ENCODE data around the gene FMN1.

FMN1 gene

DNA sequence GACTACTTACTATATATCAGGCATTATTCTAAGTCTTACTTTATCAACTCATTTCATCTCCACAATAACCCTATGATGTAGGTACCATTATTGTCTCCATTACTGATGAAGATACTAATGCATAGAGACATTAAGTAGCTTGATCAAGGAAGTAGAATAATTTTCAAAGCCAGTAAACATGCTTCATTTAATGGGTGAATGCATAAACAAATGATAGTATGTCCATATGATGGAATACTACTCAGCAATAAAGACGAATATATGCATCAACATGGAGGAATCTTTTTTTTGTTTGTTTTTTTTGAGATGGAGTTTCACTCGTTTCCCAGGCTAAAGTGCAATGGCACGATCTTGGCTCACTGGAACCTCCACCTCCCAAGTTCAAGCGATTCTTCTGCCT lies 184.9 kb downstream of the FMN1 start:
- DNase-seq = no peak

DNA sequence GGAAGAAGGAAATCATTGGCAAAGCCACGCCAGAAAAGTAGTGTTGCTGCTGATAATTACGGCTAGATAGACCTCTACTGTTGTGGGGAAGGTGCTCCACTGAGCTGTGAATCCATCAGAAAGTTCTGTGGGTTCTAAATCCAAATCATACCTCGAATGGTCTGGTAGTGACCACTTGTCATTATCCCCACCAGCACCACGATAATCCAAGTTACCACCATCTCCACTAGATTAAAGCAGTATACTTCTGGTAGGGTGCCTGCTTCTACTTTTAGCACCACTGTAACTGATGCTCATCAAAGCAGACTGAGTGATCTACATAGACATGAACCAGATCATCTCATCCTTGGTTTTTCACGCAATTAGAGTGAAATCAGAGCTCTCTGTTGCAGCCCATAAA lies 185.5 kb downstream of the FMN1 start:
- no peak for DNase-seq

- DNase-seq = peak; percentile 79
Measured at GRCh38 chr15:33008284-33008995, 186.1 kb downstream of the FMN1 start.

DNA sequence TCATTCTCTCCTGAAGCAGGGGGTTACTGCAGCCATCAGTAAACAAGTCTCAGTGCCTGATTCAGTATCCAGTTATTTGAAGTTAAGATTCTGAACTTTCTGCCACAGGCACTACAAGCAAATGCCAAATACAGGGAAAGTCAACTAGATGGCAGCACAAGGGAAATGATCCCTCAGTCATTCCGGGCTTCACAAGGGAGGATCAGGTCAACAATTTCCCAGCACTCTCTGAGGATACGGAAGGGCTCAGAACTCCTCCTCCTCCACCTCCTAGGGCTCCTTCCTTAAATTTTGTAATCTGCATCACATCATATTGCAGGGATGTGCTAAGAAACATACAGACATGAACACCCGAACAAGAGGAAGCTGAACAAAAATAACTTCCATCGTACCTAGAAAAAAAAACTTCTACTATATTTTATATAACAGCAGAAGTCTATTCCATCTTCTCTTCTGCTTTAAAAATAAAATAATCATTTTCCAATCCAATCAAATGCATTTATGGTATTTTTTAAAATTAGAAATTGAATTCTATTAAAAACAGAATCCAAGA lies 187.1 kb downstream of the FMN1 start:
- peak; percentile 67 for DNase-seq

- no peak for DNase-seq
Measured at GRCh38 chr15:33005582-33005981, 188.9 kb downstream of the FMN1 start.

GRCh38 chr15:33001926-33002325 lies 192.6 kb downstream of the FMN1 start:
- peak; percentile 59 for DNase-seq

GRCh38 chr15:32998979-32999672 lies 195.4 kb downstream of the FMN1 start:
- peak; percentile 52 for DNase-seq

- DNase-seq = no peak
Measured at GRCh38 chr15:32998182-32998581, 196.3 kb downstream of the FMN1 start.

GRCh38 chr15:32994810-32995424 lies 199.6 kb downstream of the FMN1 start:
- peak; percentile 75 for DNase-seq

GRCh38 chr15:32993285-32993684 lies 201.2 kb downstream of the FMN1 start:
- peak; percentile 51 for DNase-seq

- no peak for DNase-seq
Measured at GRCh38 chr15:32991619-32992111, 202.8 kb downstream of the FMN1 start.

DNA sequence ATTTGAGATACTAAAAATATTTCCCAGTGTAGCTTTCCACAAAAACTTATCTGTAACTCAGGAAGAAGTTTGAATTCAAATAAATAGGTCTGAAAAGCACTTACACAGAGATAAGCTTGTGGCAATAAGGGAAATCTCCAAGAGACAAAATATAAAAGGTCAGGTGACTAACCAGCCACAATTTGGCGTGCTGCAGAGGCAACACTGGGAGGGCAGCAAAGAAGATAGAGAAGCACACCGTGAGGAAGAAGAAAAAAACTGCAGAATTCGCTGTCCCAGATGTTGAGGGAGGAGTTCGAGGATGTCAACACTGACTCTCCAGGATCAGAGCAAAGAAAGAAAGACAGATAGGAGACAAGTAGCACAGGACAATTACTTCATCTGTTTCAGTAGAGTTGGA lies 204.4 kb downstream of the FMN1 start:
- DNase-seq = no peak

DNA sequence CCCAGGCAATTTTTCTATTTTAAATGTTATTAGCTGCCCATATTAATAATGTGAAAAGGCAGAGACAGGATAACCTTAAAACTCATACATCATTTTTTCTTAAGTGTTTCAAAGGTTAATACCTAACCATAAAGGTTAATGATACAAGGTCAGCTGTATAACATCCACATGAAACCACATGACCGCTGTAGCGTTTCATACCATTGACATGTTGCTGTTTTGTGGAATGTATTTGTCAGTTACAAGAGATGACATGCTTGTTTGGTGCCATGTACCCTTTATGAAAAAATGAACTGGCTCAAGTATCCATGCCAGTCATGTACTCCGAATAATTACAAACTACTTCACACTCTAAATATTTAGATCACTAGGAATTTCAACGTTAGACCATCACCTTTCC lies 207.4 kb downstream of the FMN1 start:
- DNase-seq = no peak

- no peak for DNase-seq
Measured at GRCh38 chr15:32986147-32986546, 208.4 kb downstream of the FMN1 start.

- DNase-seq = no peak
Measured at GRCh38 chr15:32983679-32984078, 210.8 kb downstream of the FMN1 start.

DNA sequence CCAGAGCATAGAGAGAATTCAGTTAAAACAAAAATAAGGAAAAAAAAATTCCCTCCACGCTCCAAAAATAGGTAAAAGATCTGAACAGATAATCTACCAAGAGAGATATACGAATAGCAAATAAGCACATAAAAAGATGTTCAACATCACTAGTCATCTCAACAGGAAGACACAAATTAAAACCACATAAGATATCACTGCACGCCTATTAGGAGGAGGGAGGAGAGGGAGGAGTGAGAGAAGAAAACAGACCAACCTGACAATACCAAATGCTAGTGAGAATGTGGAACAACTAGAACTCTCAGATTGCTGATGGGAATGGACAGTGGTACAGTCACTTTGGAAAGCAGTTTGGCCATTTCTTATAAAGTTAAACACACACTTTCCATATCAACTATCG lies 212.5 kb downstream of the FMN1 start:
- no peak for DNase-seq

- peak; percentile 56 for DNase-seq
Measured at GRCh38 chr15:32981536-32981935, 213.0 kb downstream of the FMN1 start.

- peak; percentile 96 for DNase-seq
Measured at GRCh38 chr15:32979710-32980109, 214.8 kb downstream of the FMN1 start.

DNA sequence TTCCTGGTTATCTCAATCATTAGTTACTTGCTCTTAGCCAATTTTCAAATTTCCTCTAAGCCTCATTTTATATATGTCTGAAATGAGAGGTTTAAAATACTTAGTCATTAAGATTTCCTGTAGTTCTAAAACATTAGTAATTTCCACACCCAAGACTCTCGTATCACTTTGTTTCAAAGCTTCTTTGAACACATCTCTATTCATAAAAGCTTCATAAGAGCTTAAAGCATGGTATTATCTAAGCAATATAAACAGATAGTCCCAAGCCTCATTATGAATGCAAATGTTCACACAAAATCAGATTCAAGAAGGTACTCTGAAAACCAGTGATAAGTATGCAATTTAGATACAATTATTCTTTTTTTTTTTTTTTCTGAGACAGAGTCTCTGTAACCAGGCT lies 217.0 kb downstream of the FMN1 start:
- no peak for DNase-seq

DNA sequence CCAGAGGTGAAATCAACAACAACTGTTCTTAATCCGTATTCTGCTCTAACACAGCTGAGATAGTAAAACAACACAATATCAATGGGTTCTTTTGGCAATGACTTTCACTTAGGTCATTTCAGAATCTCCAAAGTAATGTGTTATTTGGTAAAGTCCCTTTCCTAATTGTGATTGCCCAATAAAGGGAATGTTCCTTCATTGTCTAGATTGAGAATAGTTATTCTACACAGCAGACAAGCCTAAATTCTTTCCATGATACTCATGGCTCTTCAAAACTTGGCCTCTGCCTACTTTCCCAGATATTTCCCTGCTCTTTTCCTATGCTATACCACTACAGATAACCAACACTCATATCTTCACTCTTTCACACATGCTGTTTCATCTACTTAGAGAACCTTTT lies 219.8 kb downstream of the FMN1 start:
- DNase-seq = peak; percentile 77

- no peak for DNase-seq
Measured at GRCh38 chr15:32972686-32973085, 221.8 kb downstream of the FMN1 start.

GRCh38 chr15:32970847-32971246 lies 223.7 kb downstream of the FMN1 start:
- no peak for DNase-seq

GRCh38 chr15:32967521-32967920 lies 227.0 kb downstream of the FMN1 start:
- no peak for DNase-seq

Data from fibroblast of skin of scalp (primary cell).